Liver (tissue), 9 donors: ENCODE data around the gene CPNE5. TPM values are rescaled to one million over a fixed set of nuclear protein-coding genes. Genes with fewer than 3 reads are reported as not detected.

Source experiments
- DNase-seq: peaks from one replicate; pipeline ENCODE4 v3.0.0-alpha.2; 2017; ENCODE audit warnings: low spot score
- H3K27ac ChIP-seq, 2 donors: one replicate each; pipeline ENCODE4 v1.7.0; 2013; ENCODE audit warnings: inconsistent platforms in 2 of 2, low read length in 2 of 2, control low read depth in 1 of 2, low read depth in 1 of 2, mild to moderate bottlenecking in 1 of 2
- H3K27me3 ChIP-seq, 4 donors: one replicate each; pipeline versions ENCODE4 v1.6.1 to v1.7.0; 2013; ENCODE audit warnings: low read length in 3 of 4, inconsistent platforms in 1 of 4, mild to moderate bottlenecking in 1 of 4, moderate library complexity in 1 of 4; ENCODE audit not compliant: control insufficient read depth in 4 of 4, insufficient read depth in 4 of 4
- H3K36me3 ChIP-seq, 4 donors: one replicate each; pipeline versions ENCODE4 v1.6.1 to v1.7.0; 2013; ENCODE audit warnings: low read length in 3 of 4, mild to moderate bottlenecking in 3 of 4, low read depth in 1 of 4, moderate library complexity in 1 of 4; ENCODE audit not compliant: control insufficient read depth in 4 of 4, insufficient read depth in 3 of 4
- H3K4me1 ChIP-seq, 4 donors: one replicate each; pipeline versions ENCODE4 v1.6.1 to v1.7.0; 2013; ENCODE audit warnings: low read length in 3 of 4, mild to moderate bottlenecking in 3 of 4, moderate library complexity in 1 of 4; ENCODE audit not compliant: control insufficient read depth in 4 of 4, insufficient read depth in 4 of 4
- H3K4me3 ChIP-seq, 3 donors: one replicate each; pipeline versions ENCODE4 v1.6.1 to v1.7.0; 2013; ENCODE audit warnings: low read length in 3 of 3, control low read depth in 1 of 3, low read depth in 1 of 3, mild to moderate bottlenecking in 1 of 3
- H3K9ac ChIP-seq, 2 donors: one replicate each; pipeline ENCODE4 v1.7.0; 2013; ENCODE audit warnings: low read length in 2 of 2, mild to moderate bottlenecking in 2 of 2, moderate library complexity in 2 of 2, control low read depth in 1 of 2, low read depth in 1 of 2
- H3K9me3 ChIP-seq, 4 donors: one replicate each; pipeline versions ENCODE4 v1.6.1 to v1.7.0; 2013; ENCODE audit warnings: low read length in 3 of 4; ENCODE audit not compliant: control insufficient read depth in 4 of 4
- ATF3 ChIP-seq: IDR thresholded peaks from 2 replicates; pipeline ENCODE4 v1.6.1; 2016; ENCODE audit warnings: antibody characterized with exemption
- CTCF ChIP-seq: fragments of 150-350 bp; IDR thresholded peaks from 2 replicates; pipeline ENCODE4 v1.5.1; 2017; ENCODE audit warnings: improper control_type of control experiment, low read depth, low read length; ENCODE audit not compliant: missing input control
- EGR1 ChIP-seq, 2 donors: IDR thresholded peaks; 2 replicates each; pipeline ENCODE4 v1.6.1; 2016 to 2018; ENCODE audit warnings: antibody characterized with exemption in 2 of 2, low read depth in 2 of 2
- FOXA1 ChIP-seq: IDR thresholded peaks from 2 replicates; pipeline ENCODE4 v1.6.1; 2016; ENCODE audit warnings: antibody characterized with exemption
- FOXA2 ChIP-seq: IDR thresholded peaks from 2 replicates; pipeline ENCODE4 v1.6.1; 2016; ENCODE audit warnings: antibody characterized with exemption
- GABPA ChIP-seq, 2 donors: IDR thresholded peaks in 1 of 2; conservative IDR thresholded peaks in 1 of 2; 2 replicates each; pipeline ENCODE4 v1.6.1; 2016; ENCODE audit warnings: antibody characterized with exemption in 2 of 2, mild to moderate bottlenecking in 1 of 2, moderate library complexity in 1 of 2
- HNF4G ChIP-seq: IDR thresholded peaks from 2 replicates; pipeline ENCODE4 v1.6.1; 2016; ENCODE audit warnings: antibody characterized with exemption
- NR2F2 ChIP-seq: IDR thresholded peaks from 2 replicates; pipeline ENCODE4 v1.6.1; 2016; ENCODE audit warnings: antibody characterized with exemption
- RAD21 ChIP-seq, 2 donors: IDR thresholded peaks; 2 replicates each; pipeline ENCODE4 v1.6.1; 2016; ENCODE audit warnings: antibody characterized with exemption in 2 of 2, mild to moderate bottlenecking in 2 of 2
- RXRA ChIP-seq, 2 donors: IDR thresholded peaks; 2 replicates each; pipeline ENCODE4 v1.6.1; 2017 to 2018; ENCODE audit warnings: antibody characterized with exemption in 2 of 2, mild to moderate bottlenecking in 1 of 2
- SP1 ChIP-seq: IDR thresholded peaks from 2 replicates; pipeline ENCODE4 v1.6.1; 2018; ENCODE audit warnings: antibody characterized with exemption, mild to moderate bottlenecking
- YY1 ChIP-seq: IDR thresholded peaks from 2 replicates; pipeline ENCODE4 v1.6.1; 2016; ENCODE audit warnings: antibody characterized with exemption, mild to moderate bottlenecking
- WGBS: extraction: QIAGEN DNeasy Blood & Tissue Kit; methylation state at CpG from one replicate; pipeline ENCODE4 v1.1.7; 2013; 5-methylcytosine and 5-hydroxymethylcytosine counted together
- polyA plus RNA-seq, 2 donors: library from polyadenylated mRNA; stranded (reverse) in 1 of 2; unstranded in 1 of 2; fragments of 200-250 nt in 1 of 2; fragments of >200 nt in 1 of 2; fragmentation: Nextera tagmentation in 1 of 2; extraction: Ambion mirVana in 1 of 2; gene quantifications; one replicate each; pipeline versions ENCODE4 v1.2.1 to v1.2.3, GENCODE V29; 2013 to 2015
- total RNA-seq, 2 donors: library from RNA; depleted of rRNA; stranded (reverse); fragments of >200 nt; gene quantifications; one replicate each; pipeline ENCODE4 v1.2.3, GENCODE V29; 2014
- TF ChIP-seq, protein P1 (sequence below): IDR thresholded peaks from 2 replicates; pipeline ENCODE4 v1.6.1; 2016; ENCODE audit warnings: antibody characterized with exemption
- donor health status: healthy.
- donor health status: healthy.
- donor health status: healthy.
- donor health status: healthy.
- donor health status: healthy.

Gene CPNE5
- total and polyA plus RNA-seq, 4 donors = 0.24 to 1.1 (median 0.44) TPM

DNA sequence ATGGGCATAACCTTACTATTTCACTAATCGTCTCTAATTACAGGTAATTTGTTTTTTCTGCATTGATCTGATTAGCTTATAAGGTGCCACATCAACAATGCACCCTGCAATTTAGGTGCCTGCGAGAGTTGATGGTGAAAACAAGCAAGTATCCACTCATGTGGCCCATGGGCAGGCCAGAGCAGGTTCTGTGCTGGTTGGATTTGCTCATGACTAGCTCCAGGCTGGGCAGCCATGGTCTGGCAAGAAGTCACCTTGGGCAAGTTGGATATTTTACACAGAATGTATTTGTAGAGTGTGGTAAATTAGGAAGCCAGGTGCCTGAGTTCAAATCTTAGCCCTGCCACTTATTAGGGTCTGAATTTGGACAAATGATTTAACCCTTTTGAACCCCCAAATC, 116.4 kb downstream of the CPNE5 start:
- no peak for TF ChIP-seq NR2F2
- TF ChIP-seq EGR1 (IDR thresholded peaks at IDR 0.05; ENCODE audit: low read depth in 2 of 2) = no peak
- TF ChIP-seq CTCF = no peak
- TF ChIP-seq, protein P1, sequence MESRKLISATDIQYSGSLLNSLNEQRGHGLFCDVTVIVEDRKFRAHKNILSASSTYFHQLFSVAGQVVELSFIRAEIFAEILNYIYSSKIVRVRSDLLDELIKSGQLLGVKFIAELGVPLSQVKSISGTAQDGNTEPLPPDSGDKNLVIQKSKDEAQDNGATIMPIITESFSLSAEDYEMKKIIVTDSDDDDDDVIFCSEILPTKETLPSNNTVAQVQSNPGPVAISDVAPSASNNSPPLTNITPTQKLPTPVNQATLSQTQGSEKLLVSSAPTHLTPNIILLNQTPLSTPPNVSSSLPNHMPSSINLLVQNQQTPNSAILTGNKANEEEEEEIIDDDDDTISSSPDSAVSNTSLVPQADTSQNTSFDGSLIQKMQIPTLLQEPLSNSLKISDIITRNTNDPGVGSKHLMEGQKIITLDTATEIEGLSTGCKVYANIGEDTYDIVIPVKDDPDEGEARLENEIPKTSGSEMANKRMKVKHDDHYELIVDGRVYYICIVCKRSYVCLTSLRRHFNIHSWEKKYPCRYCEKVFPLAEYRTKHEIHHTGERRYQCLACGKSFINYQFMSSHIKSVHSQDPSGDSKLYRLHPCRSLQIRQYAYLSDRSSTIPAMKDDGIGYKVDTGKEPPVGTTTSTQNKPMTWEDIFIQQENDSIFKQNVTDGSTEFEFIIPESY = no peak
- no peak for TF ChIP-seq ATF3
- H3K9ac ChIP-seq = no peak overlapping the region
- H3K27me3 ChIP-seq = no peaks in the 10 kb centered on the region
- no peaks in the 10 kb centered on the region for H3K4me1 ChIP-seq
- H3K9me3 ChIP-seq = no peaks in the 10 kb centered on the region
- H3K27ac ChIP-seq = no peak overlapping the region
- H3K4me3 ChIP-seq = no peak overlapping the region
- no peak for DNase-seq
- no peaks in the 10 kb centered on the region for H3K36me3 ChIP-seq
- WGBS = 70% methylated on average over 2 of the region's 2 CpGs

DNA sequence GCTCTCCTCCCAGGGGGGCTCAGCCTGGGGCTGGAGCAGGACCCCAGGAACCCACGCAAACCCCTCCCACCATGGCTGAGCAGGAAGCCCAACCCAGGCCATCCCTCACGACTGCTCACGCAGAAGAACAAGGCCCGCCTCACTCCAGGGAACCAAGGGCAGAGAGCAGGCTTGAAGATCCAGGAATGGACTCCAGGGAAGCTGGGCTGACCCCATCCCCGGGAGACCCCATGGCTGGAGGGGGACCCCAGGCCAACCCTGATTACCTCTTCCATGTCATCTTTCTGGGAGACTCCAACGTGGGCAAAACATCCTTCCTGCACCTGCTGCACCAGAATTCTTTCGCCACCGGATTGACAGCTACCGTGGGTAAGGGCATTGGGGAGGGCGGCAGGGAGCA, 116.9 kb downstream of the CPNE5 start:
- 93% methylated on average over 10 of the region's 10 CpGs for WGBS
- H3K36me3 ChIP-seq = no peaks in the 10 kb centered on the region
- H3K9ac ChIP-seq = no peak overlapping the region
- no peaks in the 10 kb centered on the region for H3K9me3 ChIP-seq
- no peaks in the 10 kb centered on the region for H3K27me3 ChIP-seq
- no peak for DNase-seq
- no peak for TF ChIP-seq CTCF
- TF ChIP-seq ATF3 = no peak
- no peak for TF ChIP-seq EGR1 (IDR thresholded peaks at IDR 0.05; ENCODE audit: low read depth in 2 of 2)
- no peak for TF ChIP-seq GABPA (IDR thresholded peaks at IDR 0.05 in 1 of 2, conservative IDR thresholded peaks at IDR 0.05 in 1 of 2)
- TF ChIP-seq NR2F2 = no peak
- TF ChIP-seq SP1 = no peak
- TF ChIP-seq YY1 = no peak
- no peak for TF ChIP-seq FOXA1
- TF ChIP-seq FOXA2 = no peak
- TF ChIP-seq, protein P1 = no peak
- TF ChIP-seq HNF4G = no peak
- no peak for TF ChIP-seq RXRA (IDR thresholded peaks at IDR 0.05)
- no peak for TF ChIP-seq RAD21 (IDR thresholded peaks at IDR 0.05)
- no peak overlapping the region for H3K4me3 ChIP-seq
- no peaks in the 10 kb centered on the region for H3K4me1 ChIP-seq
- H3K27ac ChIP-seq = no peak overlapping the region
